K562 (cell line): ENCODE results near the gene ECSCR. TPM values are rescaled to one million over a fixed set of nuclear protein-coding genes. Genes with fewer than 3 reads are reported as not detected.

ENCODE experiments used
- FOXK2 ChIP-seq, 2 experiments: fragments of 450-650 bp; IDR thresholded peaks in 1 of 2; conservative IDR thresholded peaks in 1 of 2; 2 replicates each; pipeline ENCODE4 v1.6.1; 2016; ENCODE audit warnings: low read depth in 2 of 2, mild to moderate bottlenecking in 1 of 2
- HES1 ChIP-seq: fragments of 450-650 bp; IDR thresholded peaks from 2 replicates; pipeline ENCODE4 v1.6.1; 2016; ENCODE audit warnings: low read depth, mild to moderate bottlenecking, moderate library complexity
- RAD21 ChIP-seq, 2 experiments: fragments of 250-450 bp in 1 of 2; fragments of 450-650 bp in 1 of 2; sonication (Bioruptor Pico) in 1 of 2; formaldehyde crosslinking in 1 of 2; IDR thresholded peaks in 1 of 2; conservative IDR thresholded peaks in 1 of 2; 2 replicates each; pipeline versions ENCODE4 v1.4.0 to v1.8.0; 2020 to 2022; ENCODE audit warnings: mild to moderate bottlenecking in 2 of 2, moderate library complexity in 1 of 2
- REST ChIP-seq, 2 experiments: fragments of 450-650 bp; formaldehyde crosslinking in 1 of 2; IDR thresholded peaks; 2 replicates each; pipeline versions ENCODE4 v1.4.0 to v1.6.1; 2014 to 2020; ENCODE audit warnings: mild to moderate bottlenecking in 2 of 2, borderline replicate concordance in 1 of 2, low read depth in 1 of 2
- TCF7 ChIP-seq: sonication (generic); IDR thresholded peaks from 2 replicates; pipeline ENCODE4 v1.6.1; 2016; ENCODE audit warnings: antibody characterized with exemption, borderline replicate concordance
- polyA plus RNA-seq, 8 experiments: library from polyadenylated mRNA; depleted of rRNA in 4 of 8; stranded (reverse) in 5 of 8; unstranded in 3 of 8; fragments of >200 nt; fragmentation: Nextera tagmentation in 2 of 8; fragmentation: Illumina TruSeq in 1 of 8; extraction: Ambion mirVana in 2 of 8; extraction: Trizol in 1 of 8; gene quantifications; 2 replicates each; pipeline versions ENCODE4 v1.2.1 to v1.2.3, GENCODE V29; 2011 to 2014; ENCODE audit warnings: inconsistent platforms in 1 of 8, missing spikeins in 1 of 8
- total RNA-seq, 7 experiments: library from RNA; depleted of rRNA in 6 of 7; stranded (reverse); fragments of >200 nt in 6 of 7; fragmentation: Illumina TruSeq in 2 of 7; extraction: Trizol in 2 of 7; gene quantifications; 2 replicates each; pipeline versions ENCODE4 v1.2.1 to v1.2.3, GENCODE V29; 2011 to 2021; ENCODE audit warnings: low replicate concordance in 1 of 7

Gene ECSCR
- total and polyA plus RNA-seq, 9 of the 15 experiments (the other 6 are each of a cell fraction or from before 2014, with no cell fraction given), result 0.10 to 0.25 (median 0.13) TPM; not detected in 6

GRCh38 chr5:139419226-139420192, 43.0 kb downstream of the ECSCR start (continued):
- TF ChIP-seq REST (IDR thresholded peaks at IDR 0.05; ENCODE audit: borderline replicate concordance) (peak; percentile 62; the same call in 1 of the 2 replicates), REST (CRISPR knock-in tag; IDR thresholded peaks at IDR 0.05; ENCODE audit: low read depth) (no peak), HES1 (no peak), TCF7 (no peak), RAD21 (CRISPR knock-in tag; conservative IDR thresholded peaks at IDR 0.05 in 1 of 2, IDR thresholded peaks at IDR 0.05 in 1 of 2) (peak; percentile 18 to 64; a peak in 3 of 4 replicates), FOXK2 (conservative IDR thresholded peaks at IDR 0.05 in 1 of 2, IDR thresholded peaks at IDR 0.05 in 1 of 2; ENCODE audit: low read depth in 2 of 2) (0 out of 4 replicates have a peak, but pooled peaks of 1 of the 2 experiments have one; percentile 12)
- TF ChIP-seq, all 486 proteins: peak for 4
